ENCODE data around the gene PRPF31. TPM values are rescaled to one million over a fixed set of nuclear protein-coding genes. Genes with fewer than 3 reads are reported as not detected.
"Not testable (repeated sequence)": the region's sequence is repeated elsewhere in the genome, so short reads cannot be mapped to it uniquely, and the experiment has no call there.

The PRPF31 gene
- polyA plus RNA-seq, 1 of the 3 experiments (the other 2 are of a cell fraction): 81.0 TPM

DNA sequence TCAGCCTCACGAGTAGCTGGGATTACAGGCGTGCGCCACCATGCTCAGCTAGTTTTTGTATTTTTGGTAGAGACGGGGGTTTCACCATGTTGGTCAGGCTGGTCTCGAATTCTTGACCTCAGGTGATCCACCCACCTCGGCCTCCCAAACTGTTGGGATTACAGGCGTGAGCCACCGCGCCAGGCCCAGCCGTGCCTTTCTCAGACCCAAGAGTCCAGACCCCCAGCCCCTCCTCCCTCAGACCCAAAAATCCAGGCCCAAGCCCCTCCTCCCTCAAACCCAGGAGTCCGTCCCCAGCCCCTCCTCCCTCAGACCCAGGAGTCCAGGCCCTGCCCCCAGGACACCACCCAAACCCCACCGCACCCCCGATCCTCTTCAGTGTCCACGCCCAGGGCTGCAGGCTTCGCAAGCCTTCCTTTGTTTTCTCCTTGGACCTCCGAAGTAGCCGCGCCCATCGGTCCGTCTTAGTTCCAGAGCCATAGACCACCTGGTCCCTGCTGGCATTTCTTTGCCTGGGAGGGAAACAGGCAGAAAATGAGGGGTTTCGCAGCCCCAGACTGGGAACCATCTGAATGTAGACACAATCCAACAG lies 53.7 kb downstream of the PRPF31 start:
- Histone ChIP-seq H2AFZ (ENCODE audit: low read depth) (no peak overlapping the region), H3K9ac (no peak overlapping the region), H4K20me1 (ENCODE audit: insufficient read depth) (no peaks in the 10 kb centered on the region), H3K9me2 (no peaks in the 10 kb centered on the region), H3K4me3 (ENCODE audit: low read depth in 2 of 2, low read length in 1 of 2) (no peak overlapping the region), H3K9me3 (no peaks in the 10 kb centered on the region), H3K36me3 (replicated peaks in 1 of 2; ENCODE audit: control insufficient read depth in 1 of 2, insufficient read depth in 2 of 2, low read length in 1 of 2) (no peaks in the 10 kb centered on the region), H3K27ac (ENCODE audit: low read depth in 2 of 2, low read length in 1 of 2) (no peak overlapping the region), H3K79me2 (ENCODE audit: insufficient read depth) (no peaks in the 10 kb centered on the region), H3K4me2 (no peak overlapping the region), H3F3A (replicated peaks; ENCODE audit: insufficient read depth) (peaks cover 5% of the 10 kb centered on the region), H3K4me1 (ENCODE audit: control insufficient read depth in 1 of 2, insufficient read depth in 2 of 2, low read depth in 1 of 2, low read length in 1 of 2) (peaks cover 5 to 6% of the 10 kb centered on the region in 2 experiments; a peak in 2 of 4 replicates), H3K27me3 (ENCODE audit: insufficient read depth) (no peaks in the 10 kb centered on the region)
- ChIA-PET POLR2A (interaction anchor here (0.9 kb wide), 1 partner anchor 19 kb away, joined by 4 read pairs; no protein-coding TSS in a partner anchor), CTCF (interaction anchor here (0.8 to 2.9 kb wide), 5 partner anchors 10 to 35 kb away, joined by 4 to 13 read pairs (median 7); partner anchors contain the start of genes LENG1 and MBOAT7)
- 74% methylated on average over 21 of the region's 21 CpGs for WGBS (ENCODE audit: low lambda C conversion rate)
- no peak for TF ChIP-seq JUND (IDR thresholded peaks at IDR 0.05)
- no peak for TF ChIP-seq FOSL2 (IDR thresholded peaks at IDR 0.05; ENCODE audit: borderline replicate concordance, low read depth)
- TF ChIP-seq RXRA (IDR thresholded peaks at IDR 0.05; ENCODE audit: borderline replicate concordance, low read depth): no peak
- TF ChIP-seq NRF1 (IDR thresholded peaks at IDR 0.05; ENCODE audit: low read depth, low read length): no peak
- TF ChIP-seq ELF1 (IDR thresholded peaks at IDR 0.05): no peak
- TF ChIP-seq, protein P1, sequence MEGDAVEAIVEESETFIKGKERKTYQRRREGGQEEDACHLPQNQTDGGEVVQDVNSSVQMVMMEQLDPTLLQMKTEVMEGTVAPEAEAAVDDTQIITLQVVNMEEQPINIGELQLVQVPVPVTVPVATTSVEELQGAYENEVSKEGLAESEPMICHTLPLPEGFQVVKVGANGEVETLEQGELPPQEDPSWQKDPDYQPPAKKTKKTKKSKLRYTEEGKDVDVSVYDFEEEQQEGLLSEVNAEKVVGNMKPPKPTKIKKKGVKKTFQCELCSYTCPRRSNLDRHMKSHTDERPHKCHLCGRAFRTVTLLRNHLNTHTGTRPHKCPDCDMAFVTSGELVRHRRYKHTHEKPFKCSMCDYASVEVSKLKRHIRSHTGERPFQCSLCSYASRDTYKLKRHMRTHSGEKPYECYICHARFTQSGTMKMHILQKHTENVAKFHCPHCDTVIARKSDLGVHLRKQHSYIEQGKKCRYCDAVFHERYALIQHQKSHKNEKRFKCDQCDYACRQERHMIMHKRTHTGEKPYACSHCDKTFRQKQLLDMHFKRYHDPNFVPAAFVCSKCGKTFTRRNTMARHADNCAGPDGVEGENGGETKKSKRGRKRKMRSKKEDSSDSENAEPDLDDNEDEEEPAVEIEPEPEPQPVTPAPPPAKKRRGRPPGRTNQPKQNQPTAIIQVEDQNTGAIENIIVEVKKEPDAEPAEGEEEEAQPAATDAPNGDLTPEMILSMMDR (IDR thresholded peaks at IDR 0.05): no peak
- TF ChIP-seq POLR2AphosphoS5 (IDR thresholded peaks at IDR 0.05; ENCODE audit: low read depth, low read length): no peak
- no peak for TF ChIP-seq NFIC (IDR thresholded peaks at IDR 0.05; ENCODE audit: borderline replicate concordance)
- no peak for TF ChIP-seq MEF2A (IDR thresholded peaks at IDR 0.05; ENCODE audit: borderline replicate concordance, low read depth)
- no peak for TF ChIP-seq CHD2 (IDR thresholded peaks at IDR 0.05; ENCODE audit: low read length, partially characterized antibody)
- no peak for TF ChIP-seq FOXM1 (IDR thresholded peaks at IDR 0.05; ENCODE audit: low read depth)
- no peak for TF ChIP-seq RAD21 (IDR thresholded peaks at IDR 0.05; ENCODE audit: low read length)
- TF ChIP-seq FOXJ3 (CRISPR knock-in tag; IDR thresholded peaks at IDR 0.05): no peak
- TF ChIP-seq GATA2 (CRISPR knock-in tag; IDR thresholded peaks at IDR 0.05): no peak
- no peak for TF ChIP-seq TAF1 (IDR thresholded peaks at IDR 0.05; ENCODE audit: borderline replicate concordance, low read depth, low read length)
- no peak for TF ChIP-seq RFX5 (IDR thresholded peaks at IDR 0.05; ENCODE audit: low read length)
- TF ChIP-seq EP300 (IDR thresholded peaks at IDR 0.05; ENCODE audit: borderline replicate concordance in 1 of 2, low read depth in 1 of 2, low read length in 1 of 2): no peak
- no peak for TF ChIP-seq MXI1 (IDR thresholded peaks at IDR 0.05; ENCODE audit: low read depth, low read length)
- no peak for TF ChIP-seq EZH2phosphoT487 (IDR thresholded peaks at IDR 0.05; ENCODE audit: borderline replicate concordance, low read depth)
- TF ChIP-seq RCOR1 (IDR thresholded peaks at IDR 0.05; ENCODE audit: low read length): no peak
- no peak for DNase-seq

DNA sequence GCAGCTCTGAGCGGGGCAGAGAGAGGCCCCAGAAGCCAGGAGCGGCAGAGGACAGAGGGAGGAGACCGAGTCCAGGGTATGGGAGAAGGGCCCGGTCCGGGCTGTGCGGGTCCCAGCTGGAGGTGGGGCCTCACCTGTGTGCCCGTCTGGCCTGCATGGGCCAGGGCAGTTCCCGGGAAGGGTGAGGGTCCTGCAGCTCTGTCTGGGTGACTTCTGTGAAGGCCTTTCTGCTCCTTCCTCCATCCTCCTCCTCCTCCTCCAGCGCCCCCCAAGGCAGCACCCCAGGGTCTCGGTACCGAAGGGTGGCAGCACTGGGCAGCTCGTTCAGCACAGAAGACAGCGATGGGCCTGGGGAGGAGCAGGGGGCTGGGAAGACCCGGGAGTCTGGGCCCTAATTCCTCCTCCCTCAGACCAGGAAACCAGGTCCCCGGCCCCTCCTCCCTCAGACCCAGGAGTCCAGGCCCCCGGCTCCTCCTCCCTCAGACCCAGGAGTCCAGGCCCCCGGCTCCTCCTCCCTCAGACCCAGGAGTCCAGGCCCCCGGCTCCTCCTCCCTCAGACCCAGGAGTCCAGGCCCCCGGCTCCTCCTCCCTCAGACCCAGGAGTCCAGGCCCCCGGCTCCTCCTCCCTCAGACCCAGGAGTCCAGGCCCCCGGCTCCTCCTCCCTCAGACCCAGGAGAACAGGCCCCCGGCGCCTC lies 56.3 kb downstream of the PRPF31 start:
- H3K4me3 ChIP-seq (ENCODE audit: low read depth in 2 of 2, low read length in 1 of 2); H3F3A ChIP-seq (replicated peaks; ENCODE audit: insufficient read depth); H3K9me3 ChIP-seq; H3K27ac ChIP-seq (ENCODE audit: low read depth in 2 of 2, low read length in 1 of 2); H3K9me2 ChIP-seq; H2AFZ ChIP-seq (ENCODE audit: low read depth); POLR2A ChIA-PET; H4K20me1 ChIP-seq (ENCODE audit: insufficient read depth); H3K36me3 ChIP-seq (replicated peaks in 1 of 2; ENCODE audit: control insufficient read depth in 1 of 2, insufficient read depth in 2 of 2, low read length in 1 of 2); DNase-seq; H3K4me2 ChIP-seq; H3K9ac ChIP-seq; H3K4me1 ChIP-seq (ENCODE audit: control insufficient read depth in 1 of 2, insufficient read depth in 2 of 2, low read depth in 1 of 2, low read length in 1 of 2); H3K79me2 ChIP-seq (ENCODE audit: insufficient read depth); H3K27me3 ChIP-seq (ENCODE audit: insufficient read depth): not testable (repeated sequence)
- CTCF ChIA-PET: interaction anchor here (1.2 to 3.0 kb wide), 3 partner anchors 13 to 94 kb away, joined by 3 to 13 read pairs (median 9); partner anchors contain the start of gene LENG1
- WGBS (ENCODE audit: low lambda C conversion rate): 63% methylated on average over 5 of the region's 23 CpGs
